Upper lobe of left lung (tissue), 6 donors: ENCODE data around the gene DMRTC2. TPM values are rescaled to one million over a fixed set of nuclear protein-coding genes. Genes with fewer than 3 reads are reported as not detected.

Source experiments
- ATAC-seq, 2 donors: fragments of 200-7000 bp; cut with Tn5 transposase; one replicate each; pipeline ENCODE4 v1.9.1; 2022; ENCODE audit warnings: mild to moderate bottlenecking in 2 of 2, moderate library complexity in 2 of 2; ENCODE audit not compliant: low FRiP score in 2 of 2
- DNase-seq, 2 donors: peaks; one replicate each; pipeline ENCODE4 v3.0.0-alpha.2; 2019 to 2020
- H3K27ac ChIP-seq, 4 donors: fragments of 200-600 bp; sonication (generic); one replicate each; pipeline ENCODE4 v1.5.1; 2016 to 2019
- H3K27me3 ChIP-seq, 4 donors: fragments of 200-600 bp; sonication (generic); one replicate each; pipeline ENCODE4 v1.5.1; 2017 to 2019
- H3K36me3 ChIP-seq, 4 donors: fragments of 200-600 bp; sonication (generic); one replicate each; pipeline ENCODE4 v1.5.1; 2016 to 2019
- H3K4me1 ChIP-seq, 4 donors: fragments of 200-600 bp; sonication (generic); one replicate each; pipeline ENCODE4 v1.5.1; 2018 to 2019
- H3K4me3 ChIP-seq, 4 donors: fragments of 200-600 bp; sonication (generic); one replicate each; pipeline ENCODE4 v1.5.1; 2017 to 2019; ENCODE audit warnings: mild to moderate bottlenecking in 2 of 4, moderate library complexity in 1 of 4
- H3K9me3 ChIP-seq, 4 donors: fragments of 200-600 bp; sonication (generic); one replicate each; pipeline ENCODE4 v1.5.1; 2018 to 2019
- EP300 ChIP-seq, 4 donors: sonication (generic); formaldehyde crosslinking; IDR thresholded peaks; one replicate each; pipeline ENCODE4 v1.5.1; 2017; ENCODE audit warnings: antibody characterized with exemption in 4 of 4, control low read depth in 2 of 4
- POLR2A ChIP-seq, 4 donors: fragments of 450-650 bp; IDR thresholded peaks; one replicate each; pipeline ENCODE4 v1.5.1; 2016 to 2017; ENCODE audit warnings: antibody characterized with exemption in 4 of 4, mild to moderate bottlenecking in 2 of 4
- POLR2AphosphoS5 ChIP-seq, 2 donors: sonication (generic); formaldehyde crosslinking; IDR thresholded peaks; one replicate each; pipeline ENCODE4 v1.5.1; 2017; ENCODE audit warnings: antibody characterized with exemption in 2 of 2
- WGBS, 2 donors: methylation state at CpG; one replicate each; pipeline ENCODE4 v1.1.5; 2017 to 2018; 5-methylcytosine and 5-hydroxymethylcytosine counted together
- total RNA-seq, 6 donors: library from RNA; depleted of rRNA in 4 of 6; stranded (reverse); fragments of >200 nt in 4 of 6; gene quantifications; one replicate each; pipeline versions ENCODE4 v1.1.0 to v1.2.1, GENCODE V29; 2016 to 2021
- TF ChIP-seq, protein P1 (sequence below), 6 experiments: fragments of 450-650 bp in 4 of 6; fragments of 200-600 bp in 2 of 6; sonication (generic) in 2 of 6; IDR thresholded peaks; one replicate each; pipeline ENCODE4 v1.5.1; 2016 to 2019; ENCODE audit warnings: antibody characterized with exemption in 6 of 6
- donor health status: DM: no; HTN: no; CAD: no; lungs with moderate emphysema.
- donor health status: DM: no; HTN: yes; CAD: no; lungs with severe emphysema.

DMRTC2 gene
- total RNA-seq, 6 donors from 2014 or later = not detected

DNA sequence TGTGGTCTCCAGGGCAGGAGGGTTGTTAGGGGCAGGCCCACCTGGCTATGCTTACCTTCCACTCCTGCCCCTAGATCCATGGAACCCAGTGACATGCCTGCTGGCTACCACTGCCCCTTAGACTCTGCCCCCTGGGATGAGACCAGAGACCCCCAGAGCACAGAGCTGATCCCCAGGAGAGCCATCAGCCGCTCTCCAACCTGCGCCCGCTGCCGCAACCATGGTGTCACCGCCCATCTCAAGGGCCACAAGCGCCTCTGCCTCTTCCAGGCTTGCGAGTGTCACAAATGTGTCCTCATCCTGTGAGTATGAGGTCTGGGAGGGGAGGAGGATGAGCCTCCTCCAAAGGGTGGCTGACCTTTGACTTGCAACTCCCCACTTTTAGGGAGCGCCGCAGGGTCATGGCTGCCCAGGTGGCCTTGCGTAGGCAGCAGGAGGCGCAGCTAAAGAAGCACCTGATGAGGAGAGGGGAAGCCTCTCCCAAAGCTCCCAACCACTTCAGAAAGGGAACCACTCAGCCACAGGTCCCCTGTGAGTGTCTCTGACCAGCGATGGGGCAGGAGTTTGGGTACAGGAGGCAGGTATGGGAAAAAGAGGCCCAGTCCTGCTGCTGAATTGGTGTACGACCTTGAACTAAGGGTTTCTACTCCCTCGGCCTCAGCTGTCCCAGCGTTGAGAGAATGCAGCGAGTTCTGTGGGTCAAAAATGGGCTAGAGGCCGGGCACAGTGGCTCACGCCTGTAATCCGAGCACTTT is 2.7 kb downstream of the DMRTC2 start:
- H3K9me3 ChIP-seq = no peaks in the 10 kb centered on the region
- WGBS, 2 donors = 89 to 90% methylated on average over 12 to 19 of the region's 19 CpGs
- ATAC-seq (no peak), DNase-seq (peak in 1 of 2 donors; percentile 54)
- H3K4me3 ChIP-seq = no peak overlapping the region
- TF ChIP-seq EP300 (IDR thresholded peaks at IDR 0.05) (no peak), POLR2AphosphoS5 (IDR thresholded peaks at IDR 0.05) (no peak), POLR2A (IDR thresholded peaks at IDR 0.05) (no peak)
- TF ChIP-seq, protein P1, sequence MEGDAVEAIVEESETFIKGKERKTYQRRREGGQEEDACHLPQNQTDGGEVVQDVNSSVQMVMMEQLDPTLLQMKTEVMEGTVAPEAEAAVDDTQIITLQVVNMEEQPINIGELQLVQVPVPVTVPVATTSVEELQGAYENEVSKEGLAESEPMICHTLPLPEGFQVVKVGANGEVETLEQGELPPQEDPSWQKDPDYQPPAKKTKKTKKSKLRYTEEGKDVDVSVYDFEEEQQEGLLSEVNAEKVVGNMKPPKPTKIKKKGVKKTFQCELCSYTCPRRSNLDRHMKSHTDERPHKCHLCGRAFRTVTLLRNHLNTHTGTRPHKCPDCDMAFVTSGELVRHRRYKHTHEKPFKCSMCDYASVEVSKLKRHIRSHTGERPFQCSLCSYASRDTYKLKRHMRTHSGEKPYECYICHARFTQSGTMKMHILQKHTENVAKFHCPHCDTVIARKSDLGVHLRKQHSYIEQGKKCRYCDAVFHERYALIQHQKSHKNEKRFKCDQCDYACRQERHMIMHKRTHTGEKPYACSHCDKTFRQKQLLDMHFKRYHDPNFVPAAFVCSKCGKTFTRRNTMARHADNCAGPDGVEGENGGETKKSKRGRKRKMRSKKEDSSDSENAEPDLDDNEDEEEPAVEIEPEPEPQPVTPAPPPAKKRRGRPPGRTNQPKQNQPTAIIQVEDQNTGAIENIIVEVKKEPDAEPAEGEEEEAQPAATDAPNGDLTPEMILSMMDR (IDR thresholded peaks at IDR 0.05) = no peak
- no peaks in the 10 kb centered on the region for H3K27me3 ChIP-seq
- no peaks in the 10 kb centered on the region for H3K36me3 ChIP-seq
- no peaks in the 10 kb centered on the region for H3K4me1 ChIP-seq
- H3K27ac ChIP-seq = no peak overlapping the region

DNA sequence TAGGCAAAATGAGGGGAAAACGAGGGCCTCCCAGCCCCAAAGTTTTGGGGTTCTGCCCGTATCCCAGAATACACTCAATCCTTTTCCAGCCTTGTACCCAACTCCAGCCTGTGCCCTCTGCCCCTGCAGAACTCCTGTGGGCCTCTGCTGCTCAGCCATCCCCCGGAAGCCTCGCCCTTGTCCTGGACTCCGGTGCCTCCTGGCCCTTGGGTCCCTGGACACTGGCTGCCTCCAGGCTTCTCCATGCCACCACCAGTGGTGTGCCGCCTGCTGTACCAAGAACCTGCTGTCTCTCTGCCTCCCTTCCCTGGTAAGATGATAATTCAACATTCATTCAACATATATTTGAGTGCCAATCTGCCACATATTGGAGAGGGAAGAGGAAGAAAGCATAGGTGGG is 3.8 kb downstream of the DMRTC2 start:
- Histone ChIP-seq H3K27ac (no peak overlapping the region), H3K9me3 (no peaks in the 10 kb centered on the region), H3K4me3 (no peak overlapping the region), H3K27me3 (no peaks in the 10 kb centered on the region), H3K4me1 (no peaks in the 10 kb centered on the region), H3K36me3 (no peaks in the 10 kb centered on the region)
- 74 to 88% methylated on average over 6 of the region's 6 CpGs for WGBS, 2 donors
- no peak for DNase-seq
- TF ChIP-seq EP300 (IDR thresholded peaks at IDR 0.05) (no peak), POLR2AphosphoS5 (IDR thresholded peaks at IDR 0.05) (no peak), POLR2A (IDR thresholded peaks at IDR 0.05) (no peak)
- TF ChIP-seq, protein P1 (IDR thresholded peaks at IDR 0.05) = no peak
- no peak for ATAC-seq

DNA sequence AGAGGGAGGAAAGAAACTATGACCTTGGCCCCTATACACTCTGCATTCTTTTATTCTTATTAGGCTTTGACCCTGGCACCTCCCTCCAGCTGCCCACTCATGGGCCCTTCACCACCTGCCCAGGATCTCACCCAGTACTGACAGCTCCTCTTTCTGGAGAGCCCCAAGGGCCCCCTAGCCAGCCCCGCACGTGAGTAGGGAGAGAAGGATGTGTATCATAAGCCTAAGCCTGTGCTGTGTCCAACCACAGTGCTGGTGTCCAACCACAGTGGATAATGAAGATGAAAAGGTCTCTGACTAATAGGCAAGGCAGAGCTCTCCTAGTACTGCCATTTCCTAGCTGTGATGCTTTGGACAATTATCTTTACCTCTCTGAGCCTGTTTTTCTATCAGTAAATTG is 4.2 kb downstream of the DMRTC2 start:
- Histone ChIP-seq H3K4me1 (no peaks in the 10 kb centered on the region), H3K36me3 (no peaks in the 10 kb centered on the region), H3K9me3 (no peaks in the 10 kb centered on the region), H3K27ac (no peak overlapping the region), H3K27me3 (no peaks in the 10 kb centered on the region), H3K4me3 (no peak overlapping the region)
- TF ChIP-seq, protein P1 (IDR thresholded peaks at IDR 0.05) = no peak
- ATAC-seq (no peak), DNase-seq (no peak)
- WGBS, 2 donors = 77 to 79% methylated on average over 2 of the region's 2 CpGs

DNA sequence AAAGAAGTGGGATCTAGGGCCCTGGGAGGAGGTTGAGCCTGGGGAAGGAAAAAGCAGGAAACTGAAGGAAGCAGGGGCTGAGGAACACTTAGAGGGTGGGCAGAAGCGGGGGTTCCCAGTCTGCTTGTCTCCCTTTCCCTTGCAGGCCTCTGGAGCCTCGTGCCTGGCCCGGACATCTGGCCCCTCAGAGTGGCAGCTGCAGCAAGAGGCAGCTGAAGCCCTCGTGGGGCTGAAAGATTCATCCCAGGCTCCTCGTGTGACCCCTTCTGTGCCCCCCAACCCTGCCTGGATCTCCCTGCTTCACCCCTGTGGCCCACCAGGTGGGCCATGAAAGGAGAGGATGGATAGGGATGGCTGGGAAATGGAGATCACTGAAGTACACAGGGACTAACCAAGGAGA is 5.5 kb downstream of the DMRTC2 start:
- Histone ChIP-seq H3K27me3 (no peaks in the 10 kb centered on the region), H3K9me3 (no peaks in the 10 kb centered on the region), H3K27ac (no peak overlapping the region), H3K4me3 (no peak overlapping the region), H3K36me3 (no peaks in the 10 kb centered on the region), H3K4me1 (no peaks in the 10 kb centered on the region)
- 62 to 73% methylated on average over 1 to 5 of the region's 5 CpGs for WGBS, 2 donors
- ATAC-seq (no peak), DNase-seq (no peak)
- TF ChIP-seq POLR2AphosphoS5 (IDR thresholded peaks at IDR 0.05) (no peak), POLR2A (IDR thresholded peaks at IDR 0.05) (no peak), EP300 (IDR thresholded peaks at IDR 0.05) (no peak)
- TF ChIP-seq, protein P1 (IDR thresholded peaks at IDR 0.05) = no peak

DNA sequence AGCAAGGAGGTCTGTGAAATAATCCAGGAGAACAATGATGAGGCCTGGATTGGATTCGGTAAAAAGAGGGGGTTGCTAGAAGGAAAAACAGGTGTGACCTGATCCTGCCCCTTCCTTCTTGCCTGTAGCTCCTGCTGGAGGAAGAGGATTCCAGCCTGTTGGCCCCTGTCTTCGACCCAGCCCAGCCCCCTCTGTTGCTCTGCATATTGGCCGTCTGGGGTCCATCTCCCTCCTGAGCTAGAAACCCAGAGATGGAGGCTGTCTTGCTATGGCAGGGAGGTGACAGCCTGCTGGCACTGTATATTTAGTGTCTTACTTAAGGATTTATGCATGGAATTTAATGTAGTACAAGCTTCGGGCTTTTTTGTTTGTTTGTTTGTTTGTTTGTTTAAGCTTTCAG is 6.6 kb downstream of the DMRTC2 start:
- Histone ChIP-seq H3K27ac (no peak overlapping the region), H3K9me3 (no peaks in the 10 kb centered on the region), H3K36me3 (no peaks in the 10 kb centered on the region), H3K4me1 (no peaks in the 10 kb centered on the region), H3K27me3 (no peaks in the 10 kb centered on the region), H3K4me3 (no peak overlapping the region)
- ATAC-seq = no peak
- TF ChIP-seq EP300 (IDR thresholded peaks at IDR 0.05) = no peak
- TF ChIP-seq POLR2AphosphoS5 (IDR thresholded peaks at IDR 0.05) = no peak
- TF ChIP-seq, protein P1 (IDR thresholded peaks at IDR 0.05) = no peak
- no peak for TF ChIP-seq POLR2A (IDR thresholded peaks at IDR 0.05)
- no peak for DNase-seq
- 37% methylated on average over 4 of the region's 4 CpGs for WGBS, 2 donors
